Right lobe of liver (tissue), 4 donors: ENCODE data around the gene OLA1.

Experiments
- CTCF ChIP-seq, 4 donors: fragments of 200-600 bp in 3 of 4; fragments of 450-650 bp in 1 of 4; IDR thresholded peaks; one replicate each; pipeline versions ENCODE4 v1.5.1 to v1.8.0; 2016 to 2022; ENCODE audit warnings: antibody characterized with exemption in 4 of 4, mild to moderate bottlenecking in 2 of 4
- POLR2A ChIP-seq: fragments of 450-650 bp; IDR thresholded peaks from one replicate; pipeline ENCODE4 v1.6.1; 2017; ENCODE audit warnings: antibody characterized with exemption, mild to moderate bottlenecking
- donor health status: DM: no; HTN: no; CAD: no.
- donor health status: DM: no; HTN: no; CAD: no.
- donor health status: DM: no; HTN: yes; CAD: no.

- TF ChIP-seq CTCF (IDR thresholded peaks at IDR 0.05) = no peak
- TF ChIP-seq POLR2A = no peak
These were observed 44.6 kb upstream of the OLA1 start for GRCh38 chr2:174292908-174293307.
